Measurements from ENCODE around the gene CREB3L2.

The CREB3L2 gene

GRCh38 chr7:137966641-137967142 is 35.2 kb downstream of the CREB3L2 start:
- DNase-seq = no peak

- DNase-seq = no peak
Observed at GRCh38 chr7:137965942-137966640, 35.8 kb downstream of the CREB3L2 start.

- no peak for DNase-seq
Observed at GRCh38 chr7:137964824-137965545, 36.9 kb downstream of the CREB3L2 start.

- no peak for DNase-seq
Observed at GRCh38 chr7:137962875-137963507, 38.9 kb downstream of the CREB3L2 start.

GRCh38 chr7:137962491-137962874 is 39.4 kb downstream of the CREB3L2 start:
- DNase-seq = no peak

DNA sequence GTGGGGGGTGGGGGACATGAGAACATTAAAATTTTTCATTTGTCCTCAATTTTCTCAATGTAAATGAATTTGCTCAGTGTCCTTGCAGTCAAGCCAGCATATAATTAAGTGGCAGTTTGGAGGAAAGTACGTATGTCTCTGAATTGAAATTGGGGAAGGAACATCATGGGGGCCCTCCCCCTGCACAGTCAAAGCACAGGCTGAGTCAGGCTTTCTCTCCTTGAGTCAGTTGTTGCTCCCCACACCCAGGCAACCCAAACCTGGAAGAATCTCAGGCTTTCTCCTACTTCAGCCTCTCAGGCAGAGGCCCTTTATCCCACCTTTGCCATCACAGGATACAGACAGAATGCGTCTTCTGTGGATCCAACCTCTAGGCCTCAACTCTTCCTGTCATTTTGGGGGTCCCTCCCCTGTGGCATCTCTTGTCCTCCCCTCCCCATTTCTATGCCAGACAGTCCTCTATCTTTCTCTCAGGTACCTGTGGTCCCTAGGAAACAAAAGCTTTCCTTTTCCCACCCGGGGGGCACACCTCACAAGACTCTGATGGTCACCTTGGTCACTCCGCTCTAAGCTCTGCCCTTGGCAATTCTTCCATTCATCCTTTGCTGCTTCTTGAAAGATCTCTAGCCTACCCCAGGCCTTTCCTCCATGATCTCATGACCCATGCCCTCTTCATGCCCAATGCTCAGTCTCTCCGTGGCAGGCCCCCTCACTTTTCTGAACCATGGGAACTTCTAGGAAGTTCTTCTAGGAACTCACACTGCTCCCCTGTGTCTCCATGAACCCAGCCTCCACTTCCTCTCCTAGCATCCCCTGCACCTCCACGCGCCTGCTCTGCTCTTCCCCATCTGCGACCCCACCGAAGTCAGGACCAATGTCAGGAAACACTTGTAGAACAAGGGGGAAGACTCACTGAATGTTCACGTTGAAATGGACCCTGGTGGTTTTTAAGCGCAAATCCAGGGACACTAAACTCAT is 40.4 kb downstream of the CREB3L2 start:
- DNase-seq = no peak

GRCh38 chr7:137960020-137960419 is 41.9 kb downstream of the CREB3L2 start:
- DNase-seq = no peak

- DNase-seq = no peak
Observed at GRCh38 chr7:137958470-137959431, 43.1 kb downstream of the CREB3L2 start.

DNA sequence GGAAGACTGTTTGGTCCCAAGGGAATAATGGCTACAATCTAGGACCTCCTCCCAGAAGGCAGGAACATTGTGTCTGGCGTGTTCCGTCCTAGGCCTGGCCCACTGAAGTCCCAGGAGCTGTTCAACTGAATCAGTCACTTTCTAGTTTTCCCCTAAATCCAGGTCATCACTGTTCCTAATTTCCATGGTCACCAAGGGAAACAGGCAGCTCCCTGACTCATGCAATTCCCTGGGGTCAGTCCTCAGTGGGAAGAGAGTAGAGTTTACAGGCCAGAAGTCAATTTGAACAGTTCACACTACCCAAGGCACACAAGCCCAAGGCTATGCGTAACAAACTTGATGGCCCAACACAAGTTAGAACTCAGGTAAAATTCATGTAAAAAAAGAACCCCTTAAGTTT is 44.0 kb downstream of the CREB3L2 start:
- no peak for DNase-seq

- DNase-seq = no peak
Observed at GRCh38 chr7:137956591-137956990, 45.3 kb downstream of the CREB3L2 start.

- no peak for DNase-seq
Observed at GRCh38 chr7:137956183-137956582, 45.7 kb downstream of the CREB3L2 start.

GRCh38 chr7:137954614-137955013 is 47.3 kb downstream of the CREB3L2 start:
- no peak for DNase-seq

GRCh38 chr7:137953665-137954470 is 48.0 kb downstream of the CREB3L2 start:
- peak; percentile 28 for DNase-seq

- DNase-seq = no peak
Observed at GRCh38 chr7:137953043-137953664, 48.7 kb downstream of the CREB3L2 start.

- DNase-seq = no peak
Observed at GRCh38 chr7:137952426-137952805, 49.5 kb downstream of the CREB3L2 start.

DNA sequence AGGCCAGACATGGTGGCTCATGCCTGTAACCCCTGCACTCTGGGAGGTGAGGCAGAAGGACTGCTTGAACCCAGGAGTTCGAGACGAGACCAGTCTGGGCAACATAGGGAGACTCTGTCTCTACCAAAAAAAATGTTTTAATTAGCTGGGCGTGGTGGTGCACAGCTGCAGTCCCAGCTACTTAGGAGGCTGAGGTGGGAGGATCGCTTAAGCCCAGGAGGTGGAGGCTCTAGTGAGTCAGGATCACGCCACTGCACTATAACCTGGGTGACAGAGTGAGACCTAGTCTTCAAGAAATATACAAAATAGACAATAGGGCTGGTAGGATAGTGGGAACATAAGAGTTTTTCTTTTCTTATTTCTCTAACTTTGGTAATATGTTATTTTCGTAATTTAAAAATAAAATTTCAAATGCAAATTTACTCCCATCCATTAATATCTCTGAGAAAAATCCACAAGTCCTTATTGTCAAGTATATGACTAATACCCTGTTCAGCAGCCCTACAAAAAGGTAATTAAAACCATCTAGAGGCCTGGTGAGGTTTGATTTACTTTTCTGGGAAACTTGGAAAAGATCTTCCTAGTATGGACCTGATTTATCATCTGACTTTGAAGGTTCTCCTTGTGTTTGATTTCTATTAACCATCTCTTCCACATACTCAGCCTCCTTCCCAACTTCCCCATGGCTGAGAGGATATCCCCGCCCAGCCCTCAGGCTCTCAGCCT is 50.0 kb downstream of the CREB3L2 start:
- no peak for DNase-seq

DNA sequence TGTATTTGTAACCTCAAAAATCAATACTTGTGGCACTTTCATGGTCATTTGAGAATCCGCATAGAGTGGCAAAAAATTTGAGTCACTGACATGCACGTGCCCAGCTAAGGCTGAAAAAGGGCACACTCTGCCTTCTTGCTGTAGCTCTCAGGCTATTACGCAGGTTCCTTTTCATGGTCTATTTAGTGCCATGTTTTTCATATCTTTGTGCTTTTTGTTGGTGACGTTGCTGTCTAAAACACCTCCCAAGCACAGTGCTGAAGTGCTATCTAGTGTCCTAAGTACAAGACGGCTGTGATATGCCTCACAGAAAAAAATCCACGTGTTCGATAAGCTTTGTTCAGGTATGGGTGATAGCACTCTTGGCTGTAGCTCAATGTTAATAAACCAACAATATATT is 50.9 kb downstream of the CREB3L2 start:
- DNase-seq = no peak

DNA sequence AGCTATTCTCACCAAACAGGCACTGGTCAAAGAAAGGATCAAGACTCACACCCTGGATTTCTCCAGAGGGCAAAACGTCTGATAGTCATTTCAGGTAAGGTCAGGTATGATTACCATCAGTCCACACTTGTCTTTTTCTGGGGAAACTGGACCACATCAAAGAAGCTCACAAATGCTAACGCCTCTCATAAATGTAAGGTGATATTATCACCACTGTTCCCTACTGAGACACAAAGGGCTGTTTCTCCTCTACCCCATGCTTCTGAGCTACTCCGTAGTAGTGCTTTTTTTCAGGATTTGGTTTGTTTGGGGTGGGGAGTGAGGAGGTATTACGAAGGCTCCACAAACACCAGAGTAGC is 51.6 kb downstream of the CREB3L2 start:
- no peak for DNase-seq

Data from NCI-H146 (cell line).